Retinal pigment epithelial cell (primary cell): ENCODE measurements around the gene AGBL1.

Source experiments
- DNase-seq: peaks from one replicate; pipeline ENCODE4 v3.0.0-alpha.2; 2010; ENCODE audit warnings: low read depth
- H3K4me3 ChIP-seq: 2 replicates; pipeline ENCODE4 v1.5.1; 2011; ENCODE audit warnings: mild to moderate bottlenecking, low read length, control low read depth, moderate library complexity
- CTCF ChIP-seq: conservative IDR thresholded peaks from 2 replicates; pipeline ENCODE4 v1.5.1; 2011; ENCODE audit warnings: low read depth, low read length, control low read depth, inconsistent platforms

Gene AGBL1

GRCh38 chr15:86609275-86609674 lies 529.6 kb downstream of the AGBL1 start:
- no peak for DNase-seq
- no peak for TF ChIP-seq CTCF
- H3K4me3 ChIP-seq = no peak overlapping the region

- DNase-seq = no peak
- TF ChIP-seq CTCF = no peak
- no peak overlapping the region for H3K4me3 ChIP-seq
Observed at GRCh38 chr15:86610038-86610437, 530.4 kb downstream of the AGBL1 start.

- TF ChIP-seq CTCF = no peak
- no peak overlapping the region for H3K4me3 ChIP-seq
- peak; percentile 33 for DNase-seq
Observed at GRCh38 chr15:86611417-86612040, 531.9 kb downstream of the AGBL1 start.

GRCh38 chr15:86615411-86615810 lies 535.7 kb downstream of the AGBL1 start:
- no peak overlapping the region for H3K4me3 ChIP-seq
- no peak for DNase-seq
- no peak for TF ChIP-seq CTCF

GRCh38 chr15:86615816-86616215 lies 536.1 kb downstream of the AGBL1 start:
- no peak for DNase-seq
- no peak for TF ChIP-seq CTCF
- no peak overlapping the region for H3K4me3 ChIP-seq

- no peak for TF ChIP-seq CTCF
- no peak for DNase-seq
- no peak overlapping the region for H3K4me3 ChIP-seq
Observed at GRCh38 chr15:86616771-86617170, 537.1 kb downstream of the AGBL1 start.

GRCh38 chr15:86620157-86620556 lies 540.5 kb downstream of the AGBL1 start:
- DNase-seq = no peak
- TF ChIP-seq CTCF = no peak

More at GRCh38 chr15:86620157-86620556, 540.5 kb downstream of the AGBL1 start:
- no peak overlapping the region for H3K4me3 ChIP-seq
